HG03108 (cell line): ENCODE results near the gene TAF12.
"Not testable (repeated sequence)": the region's sequence is repeated elsewhere in the genome, so short reads cannot be mapped to it uniquely, and the experiment has no call there.

Source experiments
- ATAC-seq: cut with Tn5 transposase; IDR thresholded peaks from one replicate; pipeline ENCODE4 v1.9.1; 2021; ENCODE audit warnings: moderate library complexity; ENCODE audit not compliant: unreplicated experiment

The TAF12 gene

DNA sequence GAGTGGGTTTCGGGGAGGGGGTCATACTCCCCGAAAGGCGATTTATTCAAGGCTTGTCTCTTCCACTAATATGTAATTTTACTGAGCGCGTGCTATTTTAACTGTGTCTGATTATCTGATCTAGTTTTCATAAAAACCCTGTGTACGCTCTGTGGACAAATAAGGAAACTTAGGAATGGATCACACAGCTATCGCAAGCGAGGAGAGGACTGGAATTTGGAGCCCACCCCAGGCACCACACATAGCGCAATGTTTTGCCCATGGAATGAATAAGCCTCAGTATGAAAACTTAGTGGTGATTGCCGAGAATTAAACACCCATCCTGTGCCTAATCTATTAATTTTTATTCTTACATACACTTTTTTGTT, 60.6 kb downstream of the TAF12 start:
- no peak for ATAC-seq

DNA sequence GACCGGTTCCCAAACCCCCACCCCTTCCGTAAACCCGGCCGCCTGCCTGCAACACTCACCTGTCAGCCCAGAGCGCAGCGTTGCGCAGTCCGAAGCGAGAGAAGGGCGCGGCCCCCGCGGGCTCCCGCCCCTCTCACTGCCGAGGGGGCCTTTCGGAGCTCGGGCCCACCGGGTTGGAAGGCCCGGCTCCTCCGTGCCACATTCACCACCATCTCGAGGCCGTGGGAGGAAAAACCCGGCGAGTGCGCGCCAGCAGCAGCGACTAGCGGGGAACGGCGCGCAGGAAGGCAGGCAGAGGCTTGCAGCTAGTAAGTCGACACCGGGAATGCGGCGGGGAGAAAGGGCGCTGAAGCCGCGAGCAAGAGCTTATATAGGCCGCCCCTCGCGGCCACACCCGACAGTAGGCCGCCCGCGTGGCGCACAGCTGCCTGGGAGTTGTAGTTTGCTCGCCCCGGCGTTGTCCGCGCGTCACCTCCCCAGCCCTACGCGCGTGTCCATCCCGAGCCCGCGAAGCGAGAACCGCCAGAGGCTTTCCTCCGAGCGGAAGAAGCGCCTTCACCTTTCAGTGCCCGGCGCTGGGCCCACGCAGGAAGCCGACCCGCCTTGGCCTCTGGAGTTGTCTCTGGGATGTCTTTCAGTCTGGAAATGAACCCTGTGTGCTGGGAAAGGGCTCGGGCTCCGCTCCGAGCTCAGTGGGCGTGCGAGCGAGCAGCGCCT, 61.2 kb downstream of the TAF12 start:
- peak; percentile 85 for ATAC-seq

DNA sequence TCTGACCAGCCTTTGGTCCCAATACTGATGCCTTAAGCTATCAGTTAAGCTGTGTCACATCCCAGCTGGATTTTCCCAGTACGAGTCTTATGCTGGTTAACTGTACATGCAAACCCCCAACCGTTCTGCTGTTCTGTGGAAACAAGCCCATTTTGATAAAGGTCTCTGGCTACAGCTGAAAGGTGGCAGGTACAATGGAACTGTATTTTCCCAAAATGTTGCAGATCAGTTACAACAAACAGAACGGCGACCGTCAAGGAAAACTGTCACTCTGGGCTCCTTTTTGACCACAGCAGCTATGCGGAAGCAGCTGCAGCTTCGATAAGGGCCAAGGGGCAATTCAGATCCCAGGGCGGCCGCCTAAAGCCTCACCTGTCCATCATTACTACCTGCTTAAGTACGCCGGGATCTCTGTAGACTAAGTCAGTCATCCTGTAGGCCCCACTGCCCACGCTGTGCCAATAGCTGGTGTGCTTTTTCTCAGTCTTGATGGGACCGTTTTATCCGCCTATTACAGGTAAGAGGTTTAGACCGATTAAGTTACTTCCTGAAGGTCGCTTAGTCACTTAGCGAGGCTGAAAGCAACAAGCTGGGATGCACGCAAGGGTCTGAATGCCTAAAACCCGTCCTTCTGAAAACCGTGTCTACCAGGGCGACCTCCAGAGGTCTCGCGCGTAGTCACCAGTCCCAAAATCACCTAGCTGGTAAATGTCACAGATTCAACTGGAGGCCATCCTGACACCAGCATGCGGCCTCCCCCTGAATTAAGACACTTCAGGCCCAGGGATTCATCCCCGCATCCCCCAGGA, 61.9 kb downstream of the TAF12 start:
- peak; percentile 8 for ATAC-seq

DNA sequence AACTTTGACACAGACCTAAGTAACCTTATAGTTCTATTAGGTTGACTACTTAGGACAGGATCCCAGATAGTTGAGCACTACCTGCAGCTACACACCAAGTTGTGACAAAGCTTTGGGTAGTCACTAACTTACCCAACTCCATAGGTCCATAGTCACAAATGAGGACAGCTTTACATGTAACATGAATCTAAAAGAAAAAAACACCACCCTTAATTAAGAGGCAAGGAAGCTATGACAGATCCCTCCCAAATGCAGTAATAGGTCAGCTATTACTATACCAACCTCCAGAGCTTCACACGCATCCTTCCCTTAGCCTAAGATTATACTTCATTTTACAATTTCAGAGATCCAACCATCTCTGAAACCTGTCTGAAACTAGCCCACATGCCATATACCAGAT, 63.5 kb downstream of the TAF12 start:
- no peak for ATAC-seq

DNA sequence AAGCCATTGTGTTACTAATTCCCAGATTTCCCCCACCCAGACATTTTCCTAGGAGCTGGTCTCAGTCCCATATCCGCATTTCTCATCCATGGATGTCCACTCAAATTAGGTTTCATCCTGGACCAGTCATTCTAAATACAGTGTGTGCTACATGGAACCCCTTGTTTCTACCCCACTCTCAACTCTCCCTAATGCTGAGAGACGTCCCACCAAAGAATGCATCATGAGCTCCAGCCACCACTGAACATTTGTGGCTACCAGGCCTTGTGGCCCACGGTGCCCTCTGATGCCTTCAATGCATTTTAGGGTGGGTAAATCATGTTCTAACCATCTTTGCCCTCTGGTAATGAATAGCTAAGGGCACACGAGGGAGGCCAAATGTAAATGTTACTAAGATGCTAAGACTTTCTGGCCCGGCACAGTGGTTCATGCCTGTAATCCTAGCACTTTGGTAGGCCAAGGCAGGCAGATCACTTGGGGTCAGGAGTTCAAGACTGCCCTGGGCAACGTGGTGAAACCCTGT, 64.1 kb downstream of the TAF12 start:
- ATAC-seq, result no peak

DNA sequence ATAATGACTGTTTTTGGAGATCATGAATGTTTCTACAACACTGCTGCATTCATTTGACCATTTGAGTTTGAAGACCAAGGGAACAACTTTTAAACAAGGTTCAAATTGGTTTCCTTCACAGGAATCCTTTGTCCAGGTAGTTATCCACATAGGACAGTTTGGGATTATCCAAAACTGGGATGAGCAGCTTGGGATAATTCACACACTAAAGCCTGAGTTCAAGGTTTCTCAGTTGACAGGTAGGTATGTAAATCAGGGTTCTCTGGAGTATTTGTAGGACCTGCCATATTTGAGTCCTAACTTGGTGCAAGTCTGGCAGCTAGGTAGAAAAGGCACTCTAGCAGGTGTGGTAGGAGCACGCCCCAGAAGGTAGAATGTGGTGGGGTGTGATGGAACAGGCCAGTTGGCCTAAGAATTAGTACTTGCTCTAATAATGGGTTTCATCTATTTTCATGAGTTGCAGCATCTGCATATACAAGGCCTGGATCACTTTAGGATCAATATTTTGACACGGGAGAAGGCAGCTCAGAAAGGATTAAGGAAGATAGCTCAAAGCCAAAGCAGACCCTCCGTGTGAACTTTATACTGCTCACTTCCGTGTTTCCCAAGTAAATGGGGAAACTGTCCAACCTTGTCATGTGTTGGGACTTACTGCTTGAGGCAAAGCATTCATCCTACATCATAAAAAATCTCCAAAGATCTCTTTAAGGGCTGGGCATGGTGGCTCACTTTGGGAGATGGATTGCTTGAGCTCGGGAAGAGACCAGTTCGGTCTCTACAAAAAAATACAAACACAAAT, 64.9 kb downstream of the TAF12 start:
- ATAC-seq, result no peak

DNA sequence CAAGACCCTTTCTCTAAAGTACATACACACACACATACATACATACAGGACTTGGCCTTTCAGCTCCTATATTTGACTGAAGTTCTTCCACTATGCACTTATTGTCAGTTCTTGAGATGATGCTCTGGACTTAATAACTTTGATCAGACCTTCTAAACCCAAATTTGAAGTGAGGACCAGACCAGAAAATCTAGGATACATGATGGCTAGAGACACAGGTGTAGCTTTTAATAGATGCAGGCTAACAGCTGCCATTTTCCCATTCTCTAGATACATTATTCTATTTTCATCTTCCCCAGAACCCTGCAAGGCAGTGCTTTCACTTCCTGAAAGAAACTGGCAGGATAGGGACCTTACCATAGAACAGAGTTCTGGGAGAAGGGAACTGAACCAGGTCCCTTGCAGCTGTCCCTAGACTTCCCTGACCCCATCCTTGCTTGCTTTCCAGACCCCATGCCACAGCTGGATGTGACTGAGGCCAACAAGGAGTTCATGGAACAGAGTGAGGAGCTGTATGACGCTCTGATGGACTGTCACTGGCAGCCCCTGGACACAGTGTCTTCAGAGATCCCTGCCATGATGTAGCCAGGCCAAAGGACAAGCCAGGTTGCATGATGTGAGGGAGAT, 65.7 kb downstream of the TAF12 start:
- ATAC-seq, result no peak

DNA sequence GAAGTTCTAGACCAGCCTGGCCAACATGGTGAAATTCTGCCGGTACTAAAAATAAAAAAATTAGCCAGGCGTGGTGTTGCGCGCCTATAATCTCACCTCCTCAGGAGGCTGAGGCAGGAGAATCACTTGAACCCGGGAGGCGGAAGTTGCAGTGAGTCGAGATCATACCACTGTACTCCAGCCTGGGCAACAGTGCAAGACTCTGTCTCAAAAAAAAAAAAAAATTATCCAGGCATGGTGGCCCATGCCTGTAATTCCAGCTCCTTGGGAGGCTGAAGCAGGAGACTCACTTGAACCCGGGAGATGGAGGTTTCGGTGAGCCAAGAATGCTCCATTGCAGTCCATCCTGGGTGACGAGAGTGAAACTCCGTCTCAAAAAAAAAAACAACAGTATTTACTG, 69.3 kb downstream of the TAF12 start:
- ATAC-seq, result no peak

DNA sequence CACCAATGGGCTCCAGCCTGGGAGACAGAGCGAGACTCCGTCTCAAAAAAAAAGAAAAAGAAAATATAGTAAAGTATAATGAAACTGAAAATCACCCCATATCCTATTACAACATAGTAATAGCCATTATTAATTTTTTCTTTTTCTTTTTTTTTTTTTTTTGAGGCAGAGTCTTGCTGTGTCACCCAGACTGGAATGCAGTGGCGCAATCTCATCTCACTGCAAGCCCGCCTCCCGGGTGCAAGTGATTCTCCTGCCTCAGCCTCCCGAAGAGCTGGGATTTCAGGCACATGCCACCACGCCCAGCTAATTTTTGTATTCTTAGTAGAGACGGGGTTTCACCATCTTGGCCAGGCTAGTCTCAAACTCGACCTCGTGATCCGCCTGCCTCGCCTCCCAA, 70.0 kb downstream of the TAF12 start:
- ATAC-seq, result not testable (repeated sequence)

DNA sequence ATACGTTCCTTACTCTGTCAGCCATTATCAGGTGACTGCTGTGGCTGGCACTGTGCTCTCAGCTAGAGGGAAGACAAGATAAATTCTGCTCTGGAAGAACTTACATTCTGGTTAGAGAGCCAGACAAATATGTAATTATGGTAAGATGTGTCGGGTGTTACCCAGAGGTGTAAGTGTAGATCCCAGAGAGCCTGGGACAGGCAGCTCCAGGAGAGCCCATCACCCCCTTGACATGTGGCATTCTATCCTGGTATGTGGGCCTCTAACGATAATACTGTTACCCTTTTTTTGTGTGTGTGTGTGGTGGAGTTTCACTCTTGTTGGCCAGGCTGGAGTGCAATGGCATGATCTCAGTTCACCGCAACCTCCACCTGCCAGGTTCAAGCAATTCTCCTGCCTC, 71.0 kb downstream of the TAF12 start:
- no peak for ATAC-seq

DNA sequence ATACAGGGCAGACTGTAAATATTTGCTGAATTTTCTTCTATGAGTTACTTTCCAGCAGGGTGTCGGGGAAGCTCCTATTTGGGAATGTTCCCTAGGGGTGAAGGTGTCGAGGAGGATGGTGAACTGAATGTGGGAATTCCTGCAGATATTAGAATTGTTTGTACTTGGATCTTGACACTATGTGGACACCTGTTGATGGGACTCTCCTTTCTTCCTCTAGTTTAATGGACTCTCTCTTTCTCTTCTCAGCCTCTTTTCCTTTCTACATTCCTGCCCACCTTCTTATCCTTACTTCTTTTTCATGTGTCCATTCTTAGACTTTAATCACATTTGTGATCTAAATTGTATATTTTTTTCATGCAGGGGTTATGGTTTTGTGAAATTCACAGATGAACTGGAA, 75.9 kb downstream of the TAF12 start:
- ATAC-seq, result no peak

DNA sequence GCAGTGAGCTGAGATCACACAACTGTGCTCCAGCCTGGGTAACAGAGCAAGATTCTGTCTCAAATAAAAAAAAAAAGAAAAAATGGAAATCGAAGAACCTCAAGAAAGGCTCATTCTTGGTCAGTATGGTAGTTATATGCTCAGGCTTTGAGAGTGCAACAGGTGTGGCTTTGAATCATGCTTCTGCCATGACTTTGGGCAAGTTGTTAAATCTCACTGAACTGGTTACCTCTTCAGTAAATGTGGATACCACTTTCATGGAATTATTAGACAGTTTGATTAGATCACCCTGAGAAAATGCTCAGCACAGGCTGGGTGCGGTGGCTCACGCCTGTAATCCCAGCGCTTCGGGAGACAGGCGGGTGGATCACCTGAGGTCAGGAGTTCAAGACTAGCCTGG, 77.1 kb downstream of the TAF12 start:
- ATAC-seq, result no peak

DNA sequence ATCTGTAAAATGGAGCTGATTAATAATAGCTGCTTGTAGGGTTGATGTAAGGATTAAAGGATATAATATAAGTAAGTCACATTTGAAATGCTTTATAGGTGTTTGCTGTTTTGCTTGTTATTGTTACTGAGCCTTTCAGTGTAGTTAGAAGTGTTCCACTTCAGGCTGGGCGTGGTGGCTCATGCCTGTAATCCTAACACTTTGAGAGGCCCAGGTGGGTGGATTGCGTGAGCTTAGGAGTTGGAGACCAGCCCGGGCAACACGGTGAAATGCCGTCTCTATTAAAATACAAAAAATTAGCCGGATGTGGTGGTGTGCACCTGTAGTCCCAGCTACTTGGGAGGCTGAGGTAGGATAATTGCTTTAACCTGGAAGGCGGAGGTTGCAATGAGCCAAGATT, 77.8 kb downstream of the TAF12 start:
- ATAC-seq, result no peak

DNA sequence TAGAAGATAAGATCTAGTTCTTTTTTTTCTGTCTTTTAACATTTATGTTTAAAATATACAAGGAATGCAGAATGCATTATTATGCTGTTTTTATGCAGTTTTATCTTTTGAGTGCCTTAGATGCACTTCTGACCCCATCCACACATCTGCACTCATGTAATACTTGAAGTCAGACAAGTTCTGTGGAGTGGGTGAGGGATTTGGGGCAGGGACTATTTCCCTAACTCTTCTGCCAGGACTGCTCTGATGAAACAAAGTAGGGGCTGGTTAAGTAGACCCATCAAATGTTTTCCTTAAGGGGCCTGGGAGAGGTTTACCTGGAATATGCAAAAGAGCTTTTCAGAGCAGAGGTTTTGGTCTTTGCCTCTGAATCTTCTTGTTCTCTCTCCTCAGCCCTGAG, 78.6 kb downstream of the TAF12 start:
- no peak for ATAC-seq

DNA sequence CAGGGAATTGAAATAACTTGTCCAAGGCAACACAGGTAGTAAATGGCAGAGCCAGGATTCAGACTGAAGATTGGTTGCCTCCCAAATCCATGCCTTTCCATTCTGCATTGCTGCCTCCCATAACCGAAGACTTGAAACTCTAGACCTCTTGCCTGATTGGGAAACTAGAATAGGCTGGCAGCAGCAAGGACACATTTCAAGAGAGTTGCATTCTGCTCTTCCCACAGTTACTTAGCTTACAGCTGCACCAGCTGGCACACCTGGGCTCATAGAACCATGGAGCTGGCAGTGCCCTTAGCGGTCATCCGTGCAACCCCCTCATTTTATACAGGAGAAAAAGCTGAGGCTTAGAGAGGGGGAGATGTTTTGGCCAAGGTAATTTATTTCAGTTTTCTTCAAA, 82.0 kb downstream of the TAF12 start:
- no peak for ATAC-seq
